ENCODE data around the gene EPN2. TPM values are rescaled to one million over a fixed set of nuclear protein-coding genes. Genes with fewer than 3 reads are reported as not detected.

Gene EPN2
- total RNA-seq, 4 donors from 2014 or later: 92.7 to 141 (median 119) TPM

GRCh38 chr17:19335951-19336631, 98.9 kb downstream of the EPN2 start:
- Histone ChIP-seq H3K27me3 (no peaks in the 10 kb centered on the region), H3K27ac (no peak overlapping the region), H3K4me3 (no peak overlapping the region), H3K9me3 (no peaks in the 10 kb centered on the region), H3K36me3 (peaks cover 0 to 54% (median 0%) of the 10 kb centered on the region in 3 donors), H3K4me1 (peaks cover 0 to 30% (median 4%) of the 10 kb centered on the region in 4 donors)
- no peak for TF ChIP-seq POLR2A (IDR thresholded peaks at IDR 0.05)
- no peak for TF ChIP-seq EP300 (IDR thresholded peaks at IDR 0.05)
- no peak for TF ChIP-seq CTCF (IDR thresholded peaks at IDR 0.05)
- no peak for DNase-seq (ENCODE audit: low spot score in 2 of 2)
- WGBS, 2 donors: 86 to 87% methylated on average over 16 to 18 of the region's 18 CpGs

GRCh38 chr17:19336938-19337711, 100.0 kb downstream of the EPN2 start:
- no peak for DNase-seq (ENCODE audit: low spot score in 2 of 2)
- 50 to 70% methylated on average over 20 to 21 of the region's 21 CpGs for WGBS, 2 donors
- Histone ChIP-seq H3K27ac (peak overlapping the region in 1 of 4 donors; percentile 49), H3K4me1 (peaks cover 0 to 38% (median 6%) of the 10 kb centered on the region in 4 donors), H3K9me3 (no peaks in the 10 kb centered on the region), H3K36me3 (peaks cover 0 to 43% (median 0%) of the 10 kb centered on the region in 3 donors), H3K4me3 (no peak overlapping the region), H3K27me3 (no peaks in the 10 kb centered on the region)
- TF ChIP-seq POLR2A (IDR thresholded peaks at IDR 0.05): no peak
- peak in 4 of 5 experiments; percentile 49 to 80 (median 72) for TF ChIP-seq CTCF (IDR thresholded peaks at IDR 0.05)

- no peak for TF ChIP-seq CTCF (IDR thresholded peaks at IDR 0.05)
- TF ChIP-seq EP300 (IDR thresholded peaks at IDR 0.05): no peak
- TF ChIP-seq POLR2A (IDR thresholded peaks at IDR 0.05): no peak
- Histone ChIP-seq H3K27me3 (no peaks in the 10 kb centered on the region), H3K27ac (peak overlapping the region in 2 of 4 donors; percentile 20 to 40), H3K36me3 (peaks cover 0 to 38% (median 0%) of the 10 kb centered on the region in 3 donors), H3K4me1 (peaks cover 0 to 44% (median 9%) of the 10 kb centered on the region in 4 donors), H3K9me3 (no peaks in the 10 kb centered on the region), H3K4me3 (no peak overlapping the region)
- DNase-seq (ENCODE audit: low spot score in 2 of 2): no peak
- WGBS, 2 donors: 46 to 47% methylated on average over 2 of the region's 2 CpGs
Observed at GRCh38 chr17:19337712-19338023, 100.5 kb downstream of the EPN2 start.

- H3K4me1 ChIP-seq: peaks cover 0 to 50% (median 10%) of the 10 kb centered on the region in 4 donors
- 58 to 65% methylated on average over 5 to 7 of the region's 7 CpGs for WGBS, 2 donors
- no peaks in the 10 kb centered on the region for H3K9me3 ChIP-seq
- H3K36me3 ChIP-seq: peaks cover 0 to 31% (median 0%) of the 10 kb centered on the region in 3 donors
- TF ChIP-seq EP300 (IDR thresholded peaks at IDR 0.05) (peak in 1 of 2 donors; percentile 7), POLR2A (IDR thresholded peaks at IDR 0.05) (no peak), CTCF (IDR thresholded peaks at IDR 0.05) (peak; percentile 22 to 65 (median 47))
- no peak for DNase-seq (ENCODE audit: low spot score in 2 of 2)
- no peak overlapping the region for H3K4me3 ChIP-seq
- no peaks in the 10 kb centered on the region for H3K27me3 ChIP-seq
- H3K27ac ChIP-seq: peak overlapping the region in 2 of 4 donors; percentile 20 to 40
Observed at GRCh38 chr17:19338031-19338990, 101.1 kb downstream of the EPN2 start.

Data from tibial nerve (tissue), 4 donors.